ENCODE results near the gene DNAJC6. TPM values are rescaled to one million over a fixed set of nuclear protein-coding genes. Genes with fewer than 3 reads are reported as not detected.
"Not testable (repeated sequence)": the region's sequence is repeated elsewhere in the genome, so short reads cannot be mapped to it uniquely, and the experiment has no call there.

DNAJC6 gene
- total RNA-seq, 1 donor from 2014 or later, result 120 TPM

GRCh38 chr1:65344171-65344814 is 35.0 kb downstream of the DNAJC6 start:
- FAIRE-seq (no peak), DNase-seq (ENCODE audit: low spot score in 2 of 2) (no peak)

GRCh38 chr1:65346190-65346589 is 36.8 kb downstream of the DNAJC6 start:
- DNase-seq (ENCODE audit: low spot score in 2 of 2), result no peak
- no peak for FAIRE-seq

- no peak for FAIRE-seq
- no peak for DNase-seq (ENCODE audit: low spot score in 2 of 2)
These were observed 45.8 kb downstream of the DNAJC6 start for GRCh38 chr1:65355031-65355712.

GRCh38 chr1:65357291-65357960 is 48.1 kb downstream of the DNAJC6 start:
- DNase-seq (ENCODE audit: low spot score in 2 of 2) (no peak), FAIRE-seq (no peak)

- no peak for FAIRE-seq
- DNase-seq (ENCODE audit: low spot score in 2 of 2), result no peak
These were observed 50.5 kb downstream of the DNAJC6 start for GRCh38 chr1:65359888-65360287.

- DNase-seq (ENCODE audit: low spot score in 2 of 2) (no peak), FAIRE-seq (no peak)
These were observed 51.3 kb downstream of the DNAJC6 start for GRCh38 chr1:65360648-65361047.

- no peak for DNase-seq (ENCODE audit: low spot score in 2 of 2)
- FAIRE-seq, result no peak
These were observed 53.2 kb downstream of the DNAJC6 start for GRCh38 chr1:65362545-65362944.

GRCh38 chr1:65363484-65363883 is 54.1 kb downstream of the DNAJC6 start:
- FAIRE-seq, result no peak
- DNase-seq (ENCODE audit: low spot score in 2 of 2), result no peak

- DNase-seq (ENCODE audit: low spot score in 2 of 2), result no peak
- no peak for FAIRE-seq
These were observed 59.1 kb downstream of the DNAJC6 start for GRCh38 chr1:65368403-65368802.

GRCh38 chr1:65371544-65371943 is 62.2 kb downstream of the DNAJC6 start:
- FAIRE-seq (no peak), DNase-seq (ENCODE audit: low spot score in 2 of 2) (no peak)

- FAIRE-seq (no peak), DNase-seq (ENCODE audit: low spot score in 2 of 2) (no peak)
These were observed 63.2 kb downstream of the DNAJC6 start for GRCh38 chr1:65372557-65372956.

- no peak for DNase-seq (ENCODE audit: low spot score in 2 of 2)
These were observed 68.3 kb downstream of the DNAJC6 start for GRCh38 chr1:65377496-65378246.

GRCh38 chr1:65378247-65378946 is 69.1 kb downstream of the DNAJC6 start:
- FAIRE-seq (no peak), DNase-seq (ENCODE audit: low spot score in 2 of 2) (no peak)

More at GRCh38 chr1:65377496-65378246, 68.3 kb downstream of the DNAJC6 start:
- no peak for FAIRE-seq

- FAIRE-seq; DNase-seq (ENCODE audit: low spot score in 2 of 2): not testable (repeated sequence)
These were observed 75.1 kb downstream of the DNAJC6 start for GRCh38 chr1:65384426-65384825.

- no peak for DNase-seq (ENCODE audit: low spot score in 2 of 2)
- no peak for FAIRE-seq
These were observed 77.1 kb downstream of the DNAJC6 start for GRCh38 chr1:65386439-65386838.

GRCh38 chr1:65387821-65388220 is 78.5 kb downstream of the DNAJC6 start:
- FAIRE-seq (no peak), DNase-seq (ENCODE audit: low spot score in 2 of 2) (no peak)

- DNase-seq (ENCODE audit: low spot score in 2 of 2) (no peak), FAIRE-seq (no peak)
These were observed 79.8 kb downstream of the DNAJC6 start for GRCh38 chr1:65388908-65389695.

GRCh38 chr1:65392497-65392896 is 83.2 kb downstream of the DNAJC6 start:
- DNase-seq (ENCODE audit: low spot score in 2 of 2) (no peak), FAIRE-seq (no peak)

- no peak for FAIRE-seq
These were observed 84.0 kb downstream of the DNAJC6 start for GRCh38 chr1:65393347-65393746.

GRCh38 chr1:65393928-65394327 is 84.6 kb downstream of the DNAJC6 start:
- FAIRE-seq (no peak), DNase-seq (ENCODE audit: low spot score in 2 of 2) (no peak)

More at GRCh38 chr1:65393347-65393746, 84.0 kb downstream of the DNAJC6 start:
- DNase-seq (ENCODE audit: low spot score in 2 of 2), result no peak

Measured in frontal cortex (tissue), 4 donors.